HUES6 (cell line): ENCODE results near the gene TRPM3.
"Not testable (repeated sequence)": the region's sequence is repeated elsewhere in the genome, so short reads cannot be mapped to it uniquely, and the experiment has no call there.

Experiments
- H3K27ac ChIP-seq: 2 replicates; pipeline ENCODE4 v1.7.0; 2013; ENCODE audit warnings: low read depth, mild to moderate bottlenecking, low read length, inconsistent platforms
- H3K27me3 ChIP-seq: 2 replicates; pipeline ENCODE4 v1.6.1; 2013; ENCODE audit warnings: low read length; ENCODE audit not compliant: control insufficient read depth, insufficient read depth
- H3K36me3 ChIP-seq: 2 replicates; pipeline ENCODE4 v1.6.1; 2013; ENCODE audit warnings: low read length; ENCODE audit not compliant: control insufficient read depth, insufficient read depth
- H3K4me1 ChIP-seq: 2 replicates; pipeline ENCODE4 v1.6.1; 2013; ENCODE audit warnings: low read length; ENCODE audit not compliant: control insufficient read depth, insufficient read depth
- H3K4me3 ChIP-seq: 2 replicates; pipeline ENCODE4 v1.5.1; 2013; ENCODE audit warnings: low read depth, low read length
- H3K9ac ChIP-seq: one replicate; pipeline ENCODE4 v1.6.1; 2013; ENCODE audit warnings: mild to moderate bottlenecking, low read length
- H3K9me3 ChIP-seq: 2 replicates; pipeline ENCODE4 v1.6.1; 2013; ENCODE audit warnings: low read depth, low read length; ENCODE audit not compliant: control insufficient read depth, insufficient read depth

TRPM3 gene

GRCh38 chr9:70978085-70978484 is 143.3 kb downstream of the TRPM3 start:
- Histone ChIP-seq H3K27ac (no peak overlapping the region), H3K4me1 (no peaks in the 10 kb centered on the region), H3K9me3 (peaks cover 3% of the 10 kb centered on the region; the same call in 1 of the 2 replicates), H3K36me3 (no peaks in the 10 kb centered on the region), H3K27me3 (no peaks in the 10 kb centered on the region), H3K4me3 (no peak overlapping the region), H3K9ac (no peak overlapping the region)

- no peak overlapping the region for H3K9ac ChIP-seq
- H3K9me3 ChIP-seq = no peaks in the 10 kb centered on the region
- H3K4me3 ChIP-seq = no peak overlapping the region
- no peaks in the 10 kb centered on the region for H3K27me3 ChIP-seq
- H3K4me1 ChIP-seq = no peaks in the 10 kb centered on the region
- H3K27ac ChIP-seq = no peak overlapping the region
- H3K36me3 ChIP-seq = no peaks in the 10 kb centered on the region
Measured at GRCh38 chr9:70975821-70976220, 145.6 kb downstream of the TRPM3 start.

GRCh38 chr9:70971723-70972122 is 149.7 kb downstream of the TRPM3 start:
- Histone ChIP-seq H3K4me3 (no peak overlapping the region), H3K9ac (no peak overlapping the region), H3K9me3 (no peaks in the 10 kb centered on the region), H3K27ac (no peak overlapping the region), H3K36me3 (no peaks in the 10 kb centered on the region), H3K27me3 (no peaks in the 10 kb centered on the region), H3K4me1 (no peaks in the 10 kb centered on the region)

GRCh38 chr9:70966380-70966779 is 155.0 kb downstream of the TRPM3 start:
- H3K36me3 ChIP-seq, H3K27ac ChIP-seq, H3K27me3 ChIP-seq, H3K4me1 ChIP-seq, H3K9me3 ChIP-seq, H3K4me3 ChIP-seq, H3K9ac ChIP-seq: not testable (repeated sequence)

- Histone ChIP-seq H3K36me3 (no peaks in the 10 kb centered on the region), H3K27me3 (no peaks in the 10 kb centered on the region), H3K27ac (no peak overlapping the region), H3K9me3 (0 out of 2 replicates have a peak, but pooled peaks cover 3% of the 10 kb centered on the region), H3K4me1 (no peaks in the 10 kb centered on the region), H3K4me3 (no peak overlapping the region), H3K9ac (no peak overlapping the region)
Measured at GRCh38 chr9:70964861-70965260, 156.6 kb downstream of the TRPM3 start.

- Histone ChIP-seq H3K9me3 (0 out of 2 replicates have a peak, but pooled peaks cover 3% of the 10 kb centered on the region), H3K36me3 (no peaks in the 10 kb centered on the region), H3K27ac (no peak overlapping the region), H3K27me3 (no peaks in the 10 kb centered on the region), H3K9ac (no peak overlapping the region), H3K4me3 (no peak overlapping the region), H3K4me1 (no peaks in the 10 kb centered on the region)
Measured at GRCh38 chr9:70963554-70963953, 157.9 kb downstream of the TRPM3 start.

GRCh38 chr9:70962761-70963440 is 158.5 kb downstream of the TRPM3 start:
- Histone ChIP-seq H3K9ac (no peak overlapping the region), H3K27ac (no peak overlapping the region), H3K4me3 (no peak overlapping the region), H3K36me3 (no peaks in the 10 kb centered on the region), H3K4me1 (no peaks in the 10 kb centered on the region), H3K27me3 (no peaks in the 10 kb centered on the region), H3K9me3 (0 out of 2 replicates have a peak, but pooled peaks cover 3% of the 10 kb centered on the region)

GRCh38 chr9:70959366-70959765 is 162.1 kb downstream of the TRPM3 start:
- Histone ChIP-seq H3K27ac (no peak overlapping the region), H3K27me3 (no peaks in the 10 kb centered on the region), H3K36me3 (no peaks in the 10 kb centered on the region), H3K4me3 (no peak overlapping the region), H3K9ac (no peak overlapping the region), H3K4me1 (peaks cover 10% of the 10 kb centered on the region), H3K9me3 (no peaks in the 10 kb centered on the region)

- Histone ChIP-seq H3K27ac (peak overlapping the region; percentile 10), H3K27me3 (no peaks in the 10 kb centered on the region), H3K9ac (no peak overlapping the region), H3K4me1 (peaks cover 19% of the 10 kb centered on the region), H3K4me3 (no peak overlapping the region), H3K36me3 (no peaks in the 10 kb centered on the region), H3K9me3 (no peaks in the 10 kb centered on the region)
Measured at GRCh38 chr9:70954596-70955143, 166.8 kb downstream of the TRPM3 start.

- peak overlapping the region; percentile 10; the same call in 1 of the 2 replicates for H3K27ac ChIP-seq
- H3K9ac ChIP-seq = no peak overlapping the region
- no peaks in the 10 kb centered on the region for H3K9me3 ChIP-seq
- no peaks in the 10 kb centered on the region for H3K36me3 ChIP-seq
- no peaks in the 10 kb centered on the region for H3K27me3 ChIP-seq
- H3K4me1 ChIP-seq = peaks cover 19% of the 10 kb centered on the region
- no peak overlapping the region for H3K4me3 ChIP-seq
Measured at GRCh38 chr9:70954126-70954525, 167.3 kb downstream of the TRPM3 start.

GRCh38 chr9:70951749-70952727 is 169.4 kb downstream of the TRPM3 start:
- Histone ChIP-seq H3K27ac (no peak overlapping the region), H3K4me1 (peaks cover 19% of the 10 kb centered on the region), H3K9ac (no peak overlapping the region), H3K4me3 (no peak overlapping the region), H3K27me3 (no peaks in the 10 kb centered on the region), H3K36me3 (no peaks in the 10 kb centered on the region), H3K9me3 (no peaks in the 10 kb centered on the region)
